GF-D8 (cell line): ENCODE results near the gene POC1B.
A peak's percentile ranks its signal among the peaks of the same experiment; 100 is the strongest.

Experiments used
- DNase-seq: peaks from one replicate; lab custom pipeline; 2025; lab: John Stamatoyannopoulos, UW

POC1B gene

GRCh38 chr12:89418228-89418910, 107.5 kb downstream of the POC1B start:
- DNase-seq: no peak

- DNase-seq: no peak
These were observed 108.4 kb downstream of the POC1B start for GRCh38 chr12:89417246-89417977.

GRCh38 chr12:89416049-89416792, 109.6 kb downstream of the POC1B start:
- no peak for DNase-seq

GRCh38 chr12:89414851-89415250, 111.0 kb downstream of the POC1B start:
- DNase-seq: no peak

GRCh38 chr12:89414322-89414721, 111.5 kb downstream of the POC1B start:
- no peak for DNase-seq

GRCh38 chr12:89413234-89413633, 112.6 kb downstream of the POC1B start:
- DNase-seq: no peak

GRCh38 chr12:89412665-89413064, 113.2 kb downstream of the POC1B start:
- no peak for DNase-seq

- peak; percentile 10 for DNase-seq
These were observed 114.0 kb downstream of the POC1B start for GRCh38 chr12:89411846-89412245.

DNA sequence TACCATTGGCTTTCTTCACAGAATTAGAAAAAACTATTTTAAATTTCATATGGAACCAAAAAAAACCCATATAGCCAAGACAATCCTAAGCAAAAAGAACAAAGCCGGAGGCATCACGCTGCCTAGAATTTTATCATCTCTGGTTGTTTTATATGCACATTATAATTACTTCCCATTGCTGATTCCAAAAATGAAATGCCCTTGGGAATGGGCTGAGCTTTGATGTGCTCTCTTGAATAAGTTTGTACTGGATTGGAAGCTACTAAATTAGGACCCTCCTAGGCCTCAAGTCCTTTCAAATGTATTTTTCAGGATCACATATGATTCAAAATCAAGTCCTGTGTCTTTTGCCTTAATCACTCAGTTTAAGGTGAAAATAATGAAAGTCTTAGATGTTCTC, 114.6 kb downstream of the POC1B start:
- DNase-seq: no peak

- DNase-seq: no peak
These were observed 120.1 kb downstream of the POC1B start for GRCh38 chr12:89405626-89406345.

GRCh38 chr12:89401433-89402058, 124.3 kb downstream of the POC1B start:
- DNase-seq: no peak

GRCh38 chr12:89400415-89400814, 125.4 kb downstream of the POC1B start:
- no peak for DNase-seq

GRCh38 chr12:89395712-89396111, 130.1 kb downstream of the POC1B start:
- no peak for DNase-seq

GRCh38 chr12:89393551-89394121, 132.2 kb downstream of the POC1B start:
- peak; percentile 58 for DNase-seq

GRCh38 chr12:89392391-89392790, 133.5 kb downstream of the POC1B start:
- peak; percentile 63 for DNase-seq

DNA sequence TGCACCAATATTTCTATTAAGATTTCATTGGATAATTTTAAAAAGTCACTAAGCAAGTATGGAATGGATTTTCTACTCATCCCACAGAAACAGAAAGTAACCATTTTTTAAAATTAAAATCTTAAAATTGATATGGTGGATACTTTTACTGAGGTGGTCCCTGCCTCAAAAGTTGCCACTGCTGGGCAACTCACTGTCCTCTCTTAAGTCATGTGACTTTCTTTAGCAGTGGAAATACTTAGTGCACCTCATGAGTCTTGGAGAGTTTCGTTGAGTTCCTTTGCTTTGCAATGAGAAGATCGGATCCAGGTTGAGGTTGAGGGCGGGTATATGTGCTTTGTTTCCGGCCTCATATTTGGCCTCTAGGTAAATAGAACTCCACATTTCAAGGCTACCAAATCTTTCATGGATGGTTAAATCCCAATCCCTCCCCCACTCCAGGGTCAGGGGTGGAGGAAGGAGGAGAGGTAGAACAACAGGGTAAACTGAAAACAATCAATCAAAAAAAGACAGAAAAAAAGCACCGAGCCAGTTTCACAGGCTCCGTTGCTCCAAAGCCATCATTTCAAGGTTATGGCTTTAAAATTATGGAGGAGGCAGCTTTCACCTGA, 134.0 kb downstream of the POC1B start:
- DNase-seq: no peak

DNA sequence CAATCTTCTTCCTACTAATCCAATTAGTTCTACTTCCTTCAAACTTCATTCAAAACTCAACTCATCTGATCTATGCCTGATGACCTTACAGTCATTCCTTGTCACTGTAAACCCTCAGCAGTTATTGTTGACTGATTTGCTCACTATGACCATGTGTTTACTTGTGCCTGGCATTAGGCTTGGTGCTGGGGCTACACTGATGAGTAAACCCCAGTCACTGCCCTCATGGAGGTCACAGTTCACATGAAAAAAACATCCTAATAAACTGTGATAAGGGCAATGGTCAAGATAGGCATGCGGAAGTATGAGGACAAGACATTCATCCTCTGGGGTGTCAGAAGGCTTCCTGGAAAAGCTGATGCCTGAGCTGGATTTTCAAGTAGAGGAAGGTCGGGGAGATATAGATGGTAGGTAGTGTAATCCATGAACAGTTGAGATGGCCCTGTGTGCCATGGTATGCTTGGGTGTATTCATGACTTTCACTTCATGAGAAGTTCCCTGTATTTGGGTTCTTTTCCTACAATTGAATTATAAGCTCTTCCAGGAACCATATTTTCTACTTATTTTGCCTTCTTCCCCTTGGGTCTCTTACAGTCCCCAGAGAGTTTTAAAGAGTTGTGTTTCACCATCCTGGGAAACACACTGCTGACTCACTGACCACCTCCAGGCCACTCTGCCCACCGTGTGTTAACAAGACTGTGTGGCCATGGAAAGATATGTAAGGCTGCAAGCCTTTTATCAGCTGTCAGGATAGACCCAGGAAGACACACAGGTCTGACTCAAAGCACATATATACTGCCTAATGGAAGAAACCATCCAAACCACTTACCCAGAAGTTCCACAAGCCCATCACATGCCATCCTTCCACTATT, 134.8 kb downstream of the POC1B start:
- DNase-seq: peak; percentile 73

GRCh38 chr12:89389755-89390661, 135.8 kb downstream of the POC1B start:
- DNase-seq: peak; percentile 13

- no peak for DNase-seq
These were observed 139.7 kb downstream of the POC1B start for GRCh38 chr12:89386138-89386537.
